NT2/D1 (cell line): Measurements from ENCODE around the gene LCMT1.

ENCODE experiments used
- DNase-seq: peaks from one replicate; pipeline ENCODE4 v3.0.0-alpha.2; 2011; ENCODE audit warnings: low read depth, low spot score
- H3K27me3 ChIP-seq: 2 replicates; pipeline ENCODE4 v1.6.0; 2011; ENCODE audit warnings: mild to moderate bottlenecking; ENCODE audit not compliant: insufficient read length, insufficient read depth
- H3K36me3 ChIP-seq: 2 replicates; pipeline ENCODE4 v1.6.1; 2011; ENCODE audit warnings: mild to moderate bottlenecking, low read length, mixed read lengths; ENCODE audit not compliant: insufficient read depth, insufficient read length
- H3K4me1 ChIP-seq: 2 replicates; pipeline ENCODE4 v1.5.1; 2011; ENCODE audit not compliant: insufficient read depth, insufficient read length
- H3K4me3 ChIP-seq: 2 replicates; pipeline ENCODE4 v1.5.1; 2011; ENCODE audit warnings: low read depth; ENCODE audit not compliant: insufficient read length
- H3K9ac ChIP-seq: 2 replicates; pipeline ENCODE4 v1.6.0; 2011; ENCODE audit warnings: low read depth; ENCODE audit not compliant: insufficient read length
- H3K9me3 ChIP-seq: 2 replicates; pipeline ENCODE4 v1.5.1; 2011; ENCODE audit warnings: mild to moderate bottlenecking, low read length; ENCODE audit not compliant: insufficient read depth
- SUZ12 ChIP-seq: IDR thresholded peaks from 2 replicates; pipeline ENCODE4 v1.6.1; 2011; ENCODE audit not compliant: insufficient read length, insufficient read depth; ENCODE audit errors: extremely low read depth
- YY1 ChIP-seq: IDR thresholded peaks from 2 replicates; pipeline ENCODE4 v1.6.1; 2011; ENCODE audit not compliant: insufficient read length, insufficient read depth
- ZNF274 ChIP-seq: IDR thresholded peaks from 2 replicates; pipeline ENCODE4 v1.6.1; 2011; ENCODE audit warnings: mild to moderate bottlenecking, low read depth, low read length

The LCMT1 gene

GRCh38 chr16:25083701-25084100 lies 27.8 kb upstream of the LCMT1 start:
- H3K36me3 ChIP-seq = no peaks in the 10 kb centered on the region
- H3K27me3 ChIP-seq = no peaks in the 10 kb centered on the region
- no peak overlapping the region for H3K9ac ChIP-seq
- no peak for TF ChIP-seq SUZ12
- TF ChIP-seq YY1 = no peak
- no peak for TF ChIP-seq ZNF274
- H3K9me3 ChIP-seq = 0 out of 2 replicates have a peak, but pooled peaks cover 2% of the 10 kb centered on the region
- DNase-seq = no peak
- no peak overlapping the region for H3K4me3 ChIP-seq
- H3K4me1 ChIP-seq = no peaks in the 10 kb centered on the region

- Histone ChIP-seq H3K36me3 (no peaks in the 10 kb centered on the region), H3K27me3 (no peaks in the 10 kb centered on the region), H3K4me3 (no peak overlapping the region), H3K9ac (no peak overlapping the region), H3K9me3 (no peaks in the 10 kb centered on the region), H3K4me1 (no peaks in the 10 kb centered on the region)
- DNase-seq = no peak
- no peak for TF ChIP-seq YY1
- no peak for TF ChIP-seq SUZ12
- TF ChIP-seq ZNF274 = no peak
Measured at GRCh38 chr16:25084797-25085196, 26.7 kb upstream of the LCMT1 start.

GRCh38 chr16:25087761-25088160 lies 23.8 kb upstream of the LCMT1 start:
- H3K9me3 ChIP-seq = no peaks in the 10 kb centered on the region
- TF ChIP-seq ZNF274 = no peak
- TF ChIP-seq YY1 = no peak
- no peak for TF ChIP-seq SUZ12
- H3K4me3 ChIP-seq = no peak overlapping the region
- H3K4me1 ChIP-seq = no peaks in the 10 kb centered on the region
- no peaks in the 10 kb centered on the region for H3K36me3 ChIP-seq
- no peaks in the 10 kb centered on the region for H3K27me3 ChIP-seq
- no peak overlapping the region for H3K9ac ChIP-seq
- no peak for DNase-seq

- no peak overlapping the region for H3K4me3 ChIP-seq
- H3K36me3 ChIP-seq = no peaks in the 10 kb centered on the region
- TF ChIP-seq SUZ12 (no peak), ZNF274 (no peak), YY1 (no peak)
- no peaks in the 10 kb centered on the region for H3K27me3 ChIP-seq
- no peak overlapping the region for H3K9ac ChIP-seq
- no peaks in the 10 kb centered on the region for H3K9me3 ChIP-seq
- no peaks in the 10 kb centered on the region for H3K4me1 ChIP-seq
- DNase-seq = no peak
Measured at GRCh38 chr16:25089351-25089750, 22.2 kb upstream of the LCMT1 start.

GRCh38 chr16:25092441-25092840 lies 19.1 kb upstream of the LCMT1 start:
- Histone ChIP-seq H3K9ac (no peak overlapping the region), H3K27me3 (no peaks in the 10 kb centered on the region), H3K4me3 (no peak overlapping the region), H3K4me1 (no peaks in the 10 kb centered on the region), H3K9me3 (no peaks in the 10 kb centered on the region), H3K36me3 (no peaks in the 10 kb centered on the region)
- TF ChIP-seq SUZ12 (no peak), YY1 (no peak), ZNF274 (no peak)
- no peak for DNase-seq

- Histone ChIP-seq H3K36me3 (no peaks in the 10 kb centered on the region), H3K9me3 (no peaks in the 10 kb centered on the region), H3K27me3 (no peaks in the 10 kb centered on the region), H3K4me3 (no peak overlapping the region), H3K4me1 (no peaks in the 10 kb centered on the region), H3K9ac (no peak overlapping the region)
- TF ChIP-seq YY1 (no peak), SUZ12 (no peak), ZNF274 (no peak)
- no peak for DNase-seq
Measured at GRCh38 chr16:25093208-25094061, 18.1 kb upstream of the LCMT1 start.

- TF ChIP-seq ZNF274 (no peak), SUZ12 (no peak), YY1 (no peak)
- H3K36me3 ChIP-seq = no peaks in the 10 kb centered on the region
- H3K27me3 ChIP-seq = no peaks in the 10 kb centered on the region
- H3K4me3 ChIP-seq = no peak overlapping the region
- no peaks in the 10 kb centered on the region for H3K4me1 ChIP-seq
- H3K9ac ChIP-seq = no peak overlapping the region
- H3K9me3 ChIP-seq = no peaks in the 10 kb centered on the region
- no peak for DNase-seq
Measured at GRCh38 chr16:25094596-25094995, 16.9 kb upstream of the LCMT1 start.
